ENCODE data around the gene MYCN.

- TF ChIP-seq EZH2phosphoT487 (conservative IDR thresholded peaks at IDR 0.05; ENCODE audit: low read length) (no peak), CTCF (IDR thresholded peaks at IDR 0.05; ENCODE audit: insufficient read depth, low read length, poor library complexity, severe bottlenecking) (no peak)
These were observed 3.3 kb downstream of the MYCN start for GRCh38 chr2:15943378-15944280.
